Fibroblast of mammary gland (primary cell): Measurements from ENCODE around the gene VNN1.

Experiments used
- DNase-seq: peaks from one replicate; pipeline ENCODE4 v3.0.0-alpha.2; 2010; ENCODE audit warnings: low read depth
- H3K4me3 ChIP-seq: 2 replicates; pipeline ENCODE4 v1.5.1; 2011; ENCODE audit warnings: low read depth, mild to moderate bottlenecking, low read length, moderate library complexity; ENCODE audit not compliant: control insufficient read depth
- TF ChIP-seq, protein P1 (sequence below): conservative IDR thresholded peaks from 2 replicates; pipeline ENCODE4 v1.5.1; 2011; ENCODE audit warnings: low read depth, low read length, inconsistent platforms; ENCODE audit not compliant: control insufficient read depth, insufficient read depth

Gene VNN1, protein sequence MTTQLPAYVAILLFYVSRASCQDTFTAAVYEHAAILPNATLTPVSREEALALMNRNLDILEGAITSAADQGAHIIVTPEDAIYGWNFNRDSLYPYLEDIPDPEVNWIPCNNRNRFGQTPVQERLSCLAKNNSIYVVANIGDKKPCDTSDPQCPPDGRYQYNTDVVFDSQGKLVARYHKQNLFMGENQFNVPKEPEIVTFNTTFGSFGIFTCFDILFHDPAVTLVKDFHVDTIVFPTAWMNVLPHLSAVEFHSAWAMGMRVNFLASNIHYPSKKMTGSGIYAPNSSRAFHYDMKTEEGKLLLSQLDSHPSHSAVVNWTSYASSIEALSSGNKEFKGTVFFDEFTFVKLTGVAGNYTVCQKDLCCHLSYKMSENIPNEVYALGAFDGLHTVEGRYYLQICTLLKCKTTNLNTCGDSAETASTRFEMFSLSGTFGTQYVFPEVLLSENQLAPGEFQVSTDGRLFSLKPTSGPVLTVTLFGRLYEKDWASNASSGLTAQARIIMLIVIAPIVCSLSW

DNA sequence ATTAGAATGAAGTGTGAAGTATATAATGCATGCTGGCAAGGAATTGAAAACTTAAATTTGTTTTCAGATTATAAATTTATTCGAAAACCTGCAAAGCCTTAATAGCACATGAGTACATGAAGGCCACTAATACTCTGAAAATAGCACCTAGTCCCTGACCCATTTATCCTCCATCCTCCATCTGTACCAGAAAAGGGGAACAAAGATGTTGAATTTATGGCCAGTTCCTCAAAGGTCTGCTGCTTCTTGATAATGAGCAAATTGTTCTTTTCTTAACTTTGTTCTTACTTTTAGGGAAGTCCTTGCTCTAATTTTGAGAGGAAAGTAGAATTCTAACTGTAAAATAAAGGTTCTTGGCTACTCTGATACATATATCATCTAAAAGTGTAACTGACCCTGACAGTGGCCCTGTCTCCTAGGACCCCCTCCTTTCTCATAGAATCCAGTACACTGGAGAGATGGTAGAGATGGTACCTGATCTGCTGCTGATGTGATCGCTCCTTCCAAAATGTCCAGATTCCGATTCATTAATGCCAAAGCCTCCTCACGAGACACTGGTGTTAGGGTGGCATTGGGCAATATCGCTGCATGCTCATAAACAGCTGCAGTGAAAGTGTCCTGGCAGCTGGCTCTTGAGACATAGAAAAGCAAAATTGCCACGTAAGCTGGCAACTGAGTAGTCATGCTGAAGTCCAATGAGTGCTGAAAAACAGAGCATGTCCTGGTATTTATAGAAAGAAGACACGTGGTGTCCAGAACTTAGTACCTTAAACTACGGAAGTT is at the start of gene VNN1:
TSS of gene VNN1 (minus strand) at position 704 of the 783 bp plus-strand sequence. CDS start at position 684, 20 bp downstream.
- H3K4me3 ChIP-seq: no peak within 1 kb of the TSS
- no peak for DNase-seq
- TF ChIP-seq, protein P1, sequence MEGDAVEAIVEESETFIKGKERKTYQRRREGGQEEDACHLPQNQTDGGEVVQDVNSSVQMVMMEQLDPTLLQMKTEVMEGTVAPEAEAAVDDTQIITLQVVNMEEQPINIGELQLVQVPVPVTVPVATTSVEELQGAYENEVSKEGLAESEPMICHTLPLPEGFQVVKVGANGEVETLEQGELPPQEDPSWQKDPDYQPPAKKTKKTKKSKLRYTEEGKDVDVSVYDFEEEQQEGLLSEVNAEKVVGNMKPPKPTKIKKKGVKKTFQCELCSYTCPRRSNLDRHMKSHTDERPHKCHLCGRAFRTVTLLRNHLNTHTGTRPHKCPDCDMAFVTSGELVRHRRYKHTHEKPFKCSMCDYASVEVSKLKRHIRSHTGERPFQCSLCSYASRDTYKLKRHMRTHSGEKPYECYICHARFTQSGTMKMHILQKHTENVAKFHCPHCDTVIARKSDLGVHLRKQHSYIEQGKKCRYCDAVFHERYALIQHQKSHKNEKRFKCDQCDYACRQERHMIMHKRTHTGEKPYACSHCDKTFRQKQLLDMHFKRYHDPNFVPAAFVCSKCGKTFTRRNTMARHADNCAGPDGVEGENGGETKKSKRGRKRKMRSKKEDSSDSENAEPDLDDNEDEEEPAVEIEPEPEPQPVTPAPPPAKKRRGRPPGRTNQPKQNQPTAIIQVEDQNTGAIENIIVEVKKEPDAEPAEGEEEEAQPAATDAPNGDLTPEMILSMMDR: no peak

DNA sequence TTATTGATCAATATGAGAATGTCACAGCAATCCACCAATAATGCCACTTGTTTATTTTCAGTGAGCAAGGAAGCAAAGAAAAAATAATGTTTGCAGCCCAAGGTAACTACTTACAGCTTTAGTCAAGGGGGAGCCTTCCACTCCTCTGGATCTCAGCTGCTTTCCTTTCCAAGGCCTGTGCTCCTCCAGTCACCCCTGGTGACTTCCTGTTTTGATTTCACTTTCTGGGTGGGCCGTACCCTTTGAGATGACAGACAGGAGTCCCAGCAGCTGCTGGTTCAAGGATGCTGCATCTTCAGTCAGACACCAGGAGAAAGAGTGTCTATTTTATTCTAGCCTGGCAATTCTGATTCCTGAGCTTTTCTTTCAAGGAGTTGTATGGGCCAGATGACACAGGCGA is 49.4 kb upstream of the VNN1 start:
- TF ChIP-seq, protein P1: no peak
- no peak for DNase-seq
- no peak overlapping the region for H3K4me3 ChIP-seq

DNA sequence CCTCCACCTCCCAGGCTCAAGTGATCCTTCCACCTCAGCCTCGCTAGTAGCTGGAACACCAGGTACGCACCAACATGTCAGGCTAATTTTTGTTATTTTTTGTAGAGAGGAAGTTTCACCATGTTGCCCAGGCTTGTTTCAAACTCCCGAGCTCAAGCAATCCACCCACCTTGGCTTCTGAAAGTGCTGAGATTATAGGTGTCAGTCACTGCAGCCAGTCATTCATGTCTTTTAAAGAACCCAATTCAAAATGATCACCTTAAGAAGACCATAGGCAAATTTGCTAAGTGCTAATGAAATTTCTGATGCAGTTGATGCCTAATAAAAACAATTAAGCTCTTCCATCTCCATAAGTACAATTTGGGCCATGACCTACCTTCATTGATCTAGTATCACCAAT is 46.4 kb upstream of the VNN1 start:
- no peak for DNase-seq
- no peak overlapping the region for H3K4me3 ChIP-seq
- TF ChIP-seq, protein P1: no peak

DNA sequence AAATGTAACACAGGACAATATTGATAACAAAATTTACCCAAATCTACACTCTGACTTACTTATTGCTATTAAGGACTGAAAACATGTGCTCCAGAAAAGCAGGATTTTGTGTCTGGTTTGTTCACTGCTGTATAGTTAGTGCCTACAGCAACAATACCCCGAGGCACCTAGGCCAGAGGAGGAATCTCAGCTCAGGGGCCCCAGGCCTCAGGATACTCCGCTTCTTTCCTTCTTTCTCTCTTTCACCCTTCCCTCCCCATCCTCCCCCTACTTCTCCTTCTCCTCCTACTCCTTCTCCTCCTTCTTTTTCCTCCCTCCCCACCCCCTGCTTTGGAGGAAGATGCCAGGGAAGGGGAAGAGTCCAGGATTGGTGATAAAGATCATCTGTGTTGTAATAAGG is 44.8 kb upstream of the VNN1 start:
- TF ChIP-seq, protein P1: no peak
- no peak for DNase-seq
- H3K4me3 ChIP-seq: no peak overlapping the region

DNA sequence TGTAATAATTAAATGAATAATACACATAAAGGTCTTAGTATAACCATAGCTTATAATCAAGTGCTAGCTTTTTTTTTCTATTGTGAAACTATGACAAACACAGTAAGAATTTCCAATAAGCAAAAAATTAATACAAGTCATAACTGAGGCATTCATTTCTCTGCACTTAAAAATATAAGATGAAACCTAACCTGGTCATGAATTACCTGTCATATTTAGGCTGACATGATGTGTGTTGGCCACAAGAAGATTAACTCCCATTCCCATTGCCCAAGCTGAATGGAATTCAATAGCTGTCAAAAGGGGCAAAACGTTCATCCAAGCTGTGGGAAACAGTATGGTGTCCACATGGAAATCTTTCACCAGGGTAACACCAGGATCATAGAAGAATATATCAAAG is 38.4 kb upstream of the VNN1 start:
- no peak overlapping the region for H3K4me3 ChIP-seq
- TF ChIP-seq, protein P1: no peak
- DNase-seq: no peak

DNA sequence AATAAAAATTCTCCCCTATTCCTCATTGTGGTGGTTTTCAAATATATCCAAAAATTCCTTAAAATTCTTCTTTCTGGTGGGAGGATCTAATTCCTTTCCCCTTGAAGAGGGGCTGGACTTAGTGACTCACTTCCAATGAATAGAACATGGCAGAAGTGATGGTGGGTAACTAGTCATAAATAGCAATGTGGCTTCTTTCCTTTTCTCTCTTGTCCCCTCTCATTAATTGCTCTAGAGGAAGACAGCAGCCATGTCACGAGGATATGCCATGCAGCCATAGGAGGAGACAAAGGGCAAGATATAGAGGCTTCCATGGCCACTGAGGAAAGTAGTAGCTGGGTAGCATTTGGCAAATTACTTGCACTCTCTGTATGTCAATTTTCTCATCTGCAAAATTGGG is 38.0 kb upstream of the VNN1 start:
- DNase-seq: no peak
- TF ChIP-seq, protein P1: no peak
- no peak overlapping the region for H3K4me3 ChIP-seq
